GM10847 (cell line): ENCODE results near the gene VEPH1.

Experiments used
- POLR2A ChIP-seq: IDR thresholded peaks from 2 replicates; pipeline ENCODE4 v1.6.1; 2011; ENCODE audit not compliant: insufficient read length; ENCODE audit errors: extremely low read depth

VEPH1 gene

DNA sequence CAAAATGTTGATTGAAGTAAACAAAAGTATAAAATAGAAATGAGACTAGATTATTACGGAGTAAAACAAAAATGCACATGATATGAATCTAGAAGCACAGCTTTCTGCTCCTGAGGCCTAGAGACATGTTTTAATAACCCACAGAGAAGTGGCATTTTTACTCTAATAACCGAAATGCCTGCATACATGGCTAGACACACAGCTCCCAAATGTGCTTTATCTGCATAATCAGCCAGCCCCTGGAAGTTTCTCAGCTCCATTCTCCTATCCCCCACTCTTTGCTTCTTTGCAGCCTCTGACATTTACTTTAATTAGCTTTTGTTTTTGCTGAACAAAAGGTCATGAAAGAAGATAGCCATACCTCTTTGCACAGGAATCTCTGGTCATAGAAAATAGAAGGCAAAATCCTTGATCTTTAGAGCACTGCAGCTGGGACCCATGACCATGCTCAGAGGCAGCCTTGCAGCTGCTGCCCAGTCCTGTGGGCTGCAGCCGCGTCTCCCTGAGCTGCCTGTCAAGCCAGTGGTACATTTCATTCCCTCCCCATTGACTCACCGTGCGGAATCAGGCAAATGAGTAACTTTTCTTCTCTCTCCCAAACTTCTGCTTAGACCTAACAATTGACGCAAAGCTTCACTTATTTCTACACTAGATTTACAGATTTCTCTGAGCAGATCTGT is at the start of gene VEPH1:
Gene VEPH1, minus strand, starts transcription at position 501 of the 680 bp plus-strand sequence. CDS start 8,067 bp downstream, outside the sequence.
- no peak for TF ChIP-seq POLR2A

DNA sequence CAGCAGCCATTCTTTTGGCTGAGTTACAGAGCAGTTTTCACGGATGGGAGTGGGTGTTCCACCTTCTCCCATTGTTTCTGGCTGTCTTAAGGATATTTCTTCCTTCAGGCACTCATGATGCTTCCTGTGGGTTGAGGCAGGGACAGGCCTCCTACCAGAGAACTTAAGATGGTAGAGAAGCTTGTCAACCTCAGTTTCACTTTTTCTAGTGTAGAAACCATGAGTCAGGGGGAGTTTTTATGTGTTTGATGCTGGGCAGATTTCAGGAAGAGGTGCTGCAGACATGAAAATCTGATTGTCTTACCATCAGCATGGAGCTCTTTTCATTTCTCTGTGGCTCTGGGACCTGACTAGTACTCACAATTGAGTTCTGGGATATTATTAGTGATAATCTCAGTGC is 48.7 kb upstream of the VEPH1 start:
- no peak for TF ChIP-seq POLR2A

DNA sequence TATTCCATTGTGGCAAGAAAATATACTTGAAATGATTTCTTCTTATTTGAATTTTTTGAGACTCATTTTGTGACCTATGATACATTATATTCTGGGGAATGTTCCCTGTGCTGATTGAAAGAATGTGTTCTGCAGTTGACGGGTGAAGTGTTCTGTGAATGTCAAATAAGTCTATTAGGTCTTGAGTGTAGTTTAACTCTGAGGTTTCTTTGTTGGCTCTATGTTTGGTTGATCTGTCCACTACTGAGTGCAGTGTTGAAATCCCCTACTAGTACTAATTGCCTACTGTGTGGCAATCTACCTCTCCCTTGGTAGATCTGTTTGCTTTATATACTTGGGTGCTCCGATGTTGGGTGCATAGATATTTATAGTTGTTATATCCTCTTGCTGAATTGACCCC is 46.3 kb upstream of the VEPH1 start:
- no peak for TF ChIP-seq POLR2A

DNA sequence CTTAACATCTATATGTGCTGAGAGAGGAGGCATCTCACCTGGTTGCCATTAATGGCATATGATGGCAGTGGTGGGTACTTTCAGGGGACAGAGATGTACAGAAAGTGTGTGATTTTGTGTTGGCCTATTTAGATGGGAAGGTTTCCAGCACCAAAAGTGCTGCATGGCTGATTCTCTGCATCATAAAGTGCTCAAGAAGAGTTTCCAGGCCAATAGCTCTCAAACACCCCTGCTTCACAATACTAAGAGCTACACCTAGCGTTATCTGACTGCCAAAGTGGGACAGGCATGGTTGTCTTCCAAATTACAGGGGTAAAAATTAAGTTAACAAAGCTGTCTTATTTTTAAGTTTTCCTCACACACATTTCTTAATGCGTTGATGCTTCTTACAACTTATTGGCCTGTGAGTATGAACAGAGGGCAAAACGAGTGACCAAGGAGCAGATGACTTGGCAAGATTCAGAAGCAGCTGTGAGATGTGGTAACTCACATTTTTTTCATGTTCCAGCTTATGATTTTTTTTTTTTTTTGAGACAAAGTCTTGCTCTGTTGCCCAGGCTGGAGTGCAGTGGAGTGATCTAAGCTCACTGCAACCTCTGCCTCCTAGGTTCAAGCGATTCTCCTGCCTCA is 41.4 kb upstream of the VEPH1 start:
- TF ChIP-seq POLR2A: no peak

DNA sequence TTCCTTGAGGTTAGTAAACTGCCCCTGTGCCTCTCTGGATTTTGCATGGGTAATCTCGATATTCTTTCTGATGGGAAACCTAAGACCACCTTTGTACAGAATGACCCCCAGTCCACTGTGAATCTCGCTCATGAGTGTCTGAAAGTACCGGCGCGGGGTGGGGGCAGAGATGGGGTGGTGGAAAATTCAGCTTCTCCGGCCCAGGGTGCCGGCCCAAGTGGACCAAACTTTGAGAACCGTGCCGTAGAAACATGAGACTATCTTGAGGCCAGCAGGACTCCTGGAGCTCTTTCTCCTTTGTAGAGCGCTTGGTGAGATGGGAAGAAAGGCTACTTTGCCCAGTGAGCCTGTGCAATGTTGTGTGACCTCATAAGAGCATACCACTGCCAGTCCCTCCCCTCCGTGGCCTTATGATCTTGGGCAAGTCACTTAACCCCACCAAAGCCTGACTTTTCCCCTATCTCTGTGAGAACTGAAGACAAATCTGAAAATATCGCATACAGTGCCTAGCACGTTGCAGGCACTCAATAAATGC is 40.4 kb upstream of the VEPH1 start:
- no peak for TF ChIP-seq POLR2A

DNA sequence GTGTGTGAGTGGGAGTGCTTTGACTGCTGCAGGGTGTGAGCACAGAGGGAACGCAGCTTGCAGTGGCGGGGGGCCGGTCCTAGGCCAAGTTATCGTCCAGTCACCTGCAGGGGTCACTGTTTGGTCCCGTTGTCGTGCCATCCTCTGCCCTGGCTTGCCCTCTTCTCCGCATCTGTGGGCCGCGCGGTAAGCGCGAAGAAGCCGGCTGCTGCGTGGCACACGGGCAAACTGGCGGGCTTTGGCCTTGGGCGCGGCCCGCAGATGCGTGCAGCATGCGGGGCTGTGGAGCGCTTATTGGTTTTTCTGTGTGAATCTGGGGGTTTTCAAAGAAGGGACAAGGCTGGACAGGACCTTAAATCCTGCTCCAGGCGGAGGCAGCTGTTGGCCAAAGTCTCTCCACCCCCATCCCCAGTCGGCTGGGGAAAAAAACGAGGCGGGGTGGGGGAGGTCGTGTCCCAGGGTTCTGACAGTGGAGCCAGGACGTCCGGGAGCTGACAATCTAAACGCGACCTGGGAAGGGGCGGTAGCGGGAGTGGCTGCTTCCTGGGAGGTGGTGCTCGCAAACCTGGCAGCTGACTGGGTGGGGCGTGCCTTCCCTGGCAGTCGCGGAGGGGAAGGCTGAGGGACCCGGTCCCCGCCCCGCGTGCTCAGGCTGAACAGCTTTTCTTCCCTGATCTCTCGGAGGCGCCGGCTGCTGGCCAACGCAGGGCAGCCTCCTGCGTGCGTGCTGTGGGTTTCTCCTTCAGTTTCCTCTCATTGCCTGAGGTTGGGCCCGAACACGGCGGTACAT is 39.7 kb upstream of the VEPH1 start:
- no peak for TF ChIP-seq POLR2A

DNA sequence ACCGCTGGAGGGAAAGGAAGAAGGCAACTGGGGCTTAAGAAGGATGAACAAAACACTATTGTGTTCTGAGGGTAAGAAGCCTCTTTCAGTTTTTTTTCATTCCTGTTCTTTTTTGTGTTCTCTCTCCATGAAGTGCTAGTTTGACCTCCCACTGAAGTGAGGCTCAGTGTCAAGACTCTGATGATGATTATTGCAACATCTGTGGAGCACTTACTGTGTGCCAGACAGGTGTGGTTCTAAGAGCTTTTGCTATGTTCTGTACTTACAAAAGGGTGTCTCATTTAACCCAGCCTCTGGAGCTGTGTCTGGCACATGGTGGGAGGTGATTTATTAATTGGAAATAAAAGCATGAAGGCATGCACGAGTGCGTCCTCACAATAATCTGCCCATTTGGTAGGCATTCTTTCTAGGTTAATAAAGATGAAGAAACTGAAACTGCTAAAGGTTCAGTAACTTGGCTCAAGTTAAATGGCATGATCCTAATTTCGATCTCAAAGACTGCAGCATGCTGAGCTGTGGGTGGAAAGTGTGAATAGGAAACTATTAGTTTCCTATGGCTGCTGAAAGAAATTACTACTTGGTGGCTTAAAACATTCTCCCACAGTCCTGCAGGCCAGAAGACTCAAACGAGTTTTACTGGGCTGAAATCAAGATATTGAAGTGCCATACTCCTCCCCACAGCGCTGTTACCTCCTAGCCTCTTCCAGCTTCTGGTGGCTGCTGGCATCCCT is 38.5 kb upstream of the VEPH1 start:
- no peak for TF ChIP-seq POLR2A

DNA sequence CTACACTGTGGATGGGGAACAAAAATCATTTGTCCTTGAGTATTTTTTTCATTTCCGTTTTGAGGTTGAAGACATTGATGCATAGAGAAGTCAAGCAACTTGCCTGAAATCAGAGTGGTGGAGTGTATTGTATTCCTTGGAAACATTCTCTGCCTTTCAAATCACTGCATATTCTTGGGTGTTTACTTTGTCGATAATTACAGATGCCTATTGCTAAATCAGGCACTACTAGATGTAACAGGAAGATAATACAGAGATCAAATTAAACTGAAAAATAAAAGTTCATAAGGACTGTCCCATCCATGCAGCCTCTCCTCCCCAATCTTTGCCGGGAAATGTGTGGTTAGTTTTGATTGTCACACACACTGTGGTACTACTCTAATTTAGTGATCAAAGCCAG is 37.4 kb upstream of the VEPH1 start:
- TF ChIP-seq POLR2A: no peak

DNA sequence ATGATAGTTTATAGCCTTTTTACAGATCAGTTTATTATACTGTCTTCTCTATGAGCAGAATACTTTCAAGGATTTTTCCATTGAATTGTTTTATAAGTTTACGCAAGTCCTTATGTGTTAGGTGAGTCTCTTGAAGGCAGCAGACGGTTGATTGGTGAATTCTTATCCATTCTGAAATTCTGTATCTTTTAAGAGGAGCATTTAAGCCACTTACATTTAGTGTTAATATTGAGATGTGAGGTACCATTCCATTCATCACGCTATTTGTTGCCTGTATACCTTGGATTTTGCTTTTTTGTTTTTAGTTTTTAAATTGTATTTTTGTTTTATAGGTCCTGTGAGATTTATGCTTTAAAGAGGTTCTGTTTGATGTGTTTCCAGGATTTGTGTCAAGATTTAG is 32.5 kb upstream of the VEPH1 start:
- TF ChIP-seq POLR2A: no peak

DNA sequence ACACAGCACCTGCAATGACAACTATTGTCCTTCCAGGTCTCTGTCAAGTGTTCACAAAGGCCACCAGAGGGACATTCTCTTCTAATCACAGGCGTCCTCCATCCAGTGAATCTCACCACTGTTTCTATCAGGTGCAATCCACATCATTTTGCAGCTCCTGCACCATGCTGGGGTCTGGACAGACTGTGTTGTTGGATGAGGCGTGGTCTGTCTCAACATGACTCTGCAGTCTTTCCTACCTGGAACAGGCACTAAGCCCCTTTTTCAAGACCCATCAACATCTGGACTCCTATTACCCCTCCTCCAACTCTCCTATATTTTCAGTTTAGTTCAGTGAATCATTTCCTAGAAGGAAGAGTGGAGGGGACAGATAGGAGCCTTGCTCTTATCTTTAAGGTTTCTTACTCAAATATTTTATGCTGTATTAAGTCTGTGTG is 31.5 kb upstream of the VEPH1 start:
- no peak for TF ChIP-seq POLR2A

DNA sequence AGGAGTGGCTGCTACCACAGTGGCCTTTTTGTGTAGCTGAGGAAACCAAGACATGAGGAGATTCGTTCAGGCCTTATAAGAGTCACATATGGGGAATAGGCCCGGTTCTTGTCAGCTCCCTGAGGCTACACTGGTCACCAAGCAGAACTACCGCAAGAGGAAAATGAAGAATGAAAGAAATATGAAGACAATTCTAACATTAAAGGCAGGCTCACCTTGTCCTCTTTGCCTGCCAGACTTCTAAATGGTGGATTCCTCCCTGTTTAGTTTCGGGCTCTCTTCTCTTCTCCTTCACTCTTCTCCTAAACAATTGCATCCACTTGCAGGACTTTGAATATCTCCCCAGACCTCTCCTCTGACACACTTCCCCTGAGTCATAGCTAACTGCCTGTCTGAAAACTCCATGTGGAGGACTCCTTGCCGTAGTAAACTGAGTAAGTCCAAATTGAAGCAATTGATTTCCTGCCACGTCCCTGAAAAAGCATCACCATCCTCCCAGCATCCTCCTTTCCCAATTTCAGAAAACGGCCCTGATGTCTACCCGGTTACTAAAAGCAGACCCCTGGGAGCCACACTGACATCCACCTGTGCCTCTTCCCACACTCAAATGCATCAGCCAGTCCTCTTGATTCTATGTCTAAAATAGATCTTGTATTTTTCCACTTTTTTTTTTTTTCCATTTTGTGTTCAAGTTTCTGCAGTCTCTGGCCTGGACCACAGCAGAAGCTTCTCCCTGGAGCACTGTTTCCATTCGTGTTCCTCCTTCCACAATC is 30.3 kb upstream of the VEPH1 start:
- TF ChIP-seq POLR2A: no peak

DNA sequence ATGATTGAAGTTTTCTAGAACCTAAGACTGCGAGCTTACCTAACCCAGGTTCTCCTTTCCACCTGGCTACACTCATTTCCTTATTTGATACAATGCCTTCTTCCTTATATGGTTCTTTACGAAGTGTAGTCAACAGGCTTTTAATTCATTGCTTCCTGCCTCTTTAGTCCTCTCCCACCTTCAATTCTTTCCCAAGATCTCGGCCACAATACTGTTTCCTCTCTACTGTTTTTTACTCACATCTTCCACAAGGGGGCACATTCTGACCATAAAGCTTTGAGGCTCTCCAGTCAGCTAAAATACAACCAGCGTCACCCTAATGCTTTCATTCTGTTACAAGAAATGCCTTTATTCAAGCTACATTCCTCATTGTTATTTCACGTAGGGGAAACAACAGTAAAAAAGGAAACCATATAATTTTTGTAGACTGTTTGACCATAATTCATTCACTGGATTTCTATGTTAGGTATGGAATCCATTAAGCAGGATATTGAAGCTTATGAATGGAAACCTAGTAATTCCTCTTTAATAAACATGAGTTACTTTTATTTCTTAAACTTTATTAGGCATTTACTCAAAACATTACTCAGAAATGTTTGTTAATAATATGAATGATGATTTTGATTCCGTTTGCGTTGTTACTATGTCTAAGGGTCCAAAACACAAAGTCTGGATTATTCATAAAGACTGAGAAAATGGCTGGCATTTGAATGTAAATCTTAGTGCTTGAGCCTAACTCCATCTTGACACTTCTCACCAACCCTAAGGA is 29.5 kb upstream of the VEPH1 start:
- no peak for TF ChIP-seq POLR2A

DNA sequence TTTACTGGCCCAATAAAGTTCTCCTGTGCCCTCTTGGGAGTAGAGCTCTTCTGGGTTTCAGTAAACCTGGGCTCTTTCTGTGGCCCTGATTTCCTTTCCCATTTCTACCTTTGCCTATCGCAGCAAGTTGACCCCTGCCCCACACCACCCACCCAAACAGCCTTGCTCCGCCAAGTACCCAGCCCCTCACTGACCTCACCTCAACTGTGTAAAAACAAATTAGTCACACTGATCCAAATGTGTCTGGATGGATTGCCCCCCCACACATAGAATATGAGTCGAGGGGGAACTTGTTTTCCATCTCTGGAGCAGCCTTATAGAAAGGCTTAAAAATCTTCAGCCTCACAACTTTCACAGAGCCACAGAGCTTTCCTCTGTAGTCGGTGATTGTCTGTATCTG is 28.6 kb upstream of the VEPH1 start:
- TF ChIP-seq POLR2A: no peak

DNA sequence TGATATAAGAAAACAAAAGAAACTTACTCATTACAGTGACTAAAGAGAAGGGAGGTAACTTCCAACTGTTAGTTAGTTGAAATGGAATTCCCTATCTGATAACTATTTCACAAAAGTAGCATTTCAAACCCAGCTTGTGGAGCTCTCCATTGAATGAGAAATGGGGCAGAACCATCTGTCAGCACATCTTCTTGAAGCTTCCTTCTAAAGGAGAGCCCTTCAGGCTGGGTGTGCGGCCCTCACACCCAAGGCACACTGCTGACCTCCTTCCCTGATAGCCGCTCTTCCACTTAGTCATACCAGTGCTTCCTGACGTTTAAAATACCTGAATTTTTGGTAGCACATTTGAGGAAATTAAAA is 28.1 kb upstream of the VEPH1 start:
- TF ChIP-seq POLR2A: no peak
